Measurements from ENCODE around the gene ICAM4.

ICAM4 gene

DNA sequence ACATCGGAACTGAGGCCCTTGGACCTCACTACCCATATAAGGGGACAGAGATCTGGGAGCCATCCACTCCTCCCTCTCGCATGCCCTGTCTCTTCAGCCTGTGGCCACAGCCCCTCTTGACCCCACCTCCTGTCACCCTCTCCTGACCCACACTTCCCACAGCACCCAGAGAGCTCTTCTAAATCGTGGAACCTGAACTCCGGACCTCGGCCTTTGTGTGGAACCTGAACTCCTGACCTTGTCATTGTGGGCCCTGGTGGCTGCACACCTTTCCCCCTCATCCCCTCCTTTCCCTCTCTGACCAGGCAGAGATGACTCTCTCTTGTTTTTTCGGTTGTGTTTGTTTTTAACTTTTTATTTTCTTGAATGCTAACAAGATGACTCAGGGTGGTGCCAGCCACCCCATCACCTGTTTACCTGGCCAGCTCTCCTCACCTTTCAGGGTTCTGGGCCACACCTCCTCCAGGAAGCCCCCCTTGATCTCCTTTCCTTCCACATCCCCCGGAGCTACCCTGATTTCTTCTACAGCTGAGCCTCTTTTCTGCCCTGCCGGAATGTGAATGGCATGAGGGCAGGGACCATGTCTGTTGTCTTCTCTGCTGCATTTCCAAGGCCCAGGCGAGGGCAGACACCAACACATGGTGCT is 29.7 kb upstream of the ICAM4 start:
- Histone ChIP-seq H3K4me1 (ENCODE audit: low read length) (peaks cover 7% of the 10 kb centered on the region), H3K9me3 (ENCODE audit: insufficient read depth, low read length) (no peaks in the 10 kb centered on the region), H4K20me1 (ENCODE audit: insufficient read depth, low read length) (no peaks in the 10 kb centered on the region), H2AFZ (ENCODE audit: low read depth, low read length) (no peak overlapping the region), H3K4me3 (ENCODE audit: low read length) (no peak overlapping the region), H3K27ac (ENCODE audit: low read length) (no peak overlapping the region), H3K27me3 (ENCODE audit: low read depth, low read length) (no peaks in the 10 kb centered on the region), H3K36me3 (replicated peaks; ENCODE audit: low read depth, low read length) (peaks cover 53% of the 10 kb centered on the region), H3K4me2 (ENCODE audit: low read length) (no peak overlapping the region), H3K9ac (ENCODE audit: low read length) (no peak overlapping the region), H3K79me2 (ENCODE audit: low read length) (peaks cover 26% of the 10 kb centered on the region)
- TF ChIP-seq, protein P1, sequence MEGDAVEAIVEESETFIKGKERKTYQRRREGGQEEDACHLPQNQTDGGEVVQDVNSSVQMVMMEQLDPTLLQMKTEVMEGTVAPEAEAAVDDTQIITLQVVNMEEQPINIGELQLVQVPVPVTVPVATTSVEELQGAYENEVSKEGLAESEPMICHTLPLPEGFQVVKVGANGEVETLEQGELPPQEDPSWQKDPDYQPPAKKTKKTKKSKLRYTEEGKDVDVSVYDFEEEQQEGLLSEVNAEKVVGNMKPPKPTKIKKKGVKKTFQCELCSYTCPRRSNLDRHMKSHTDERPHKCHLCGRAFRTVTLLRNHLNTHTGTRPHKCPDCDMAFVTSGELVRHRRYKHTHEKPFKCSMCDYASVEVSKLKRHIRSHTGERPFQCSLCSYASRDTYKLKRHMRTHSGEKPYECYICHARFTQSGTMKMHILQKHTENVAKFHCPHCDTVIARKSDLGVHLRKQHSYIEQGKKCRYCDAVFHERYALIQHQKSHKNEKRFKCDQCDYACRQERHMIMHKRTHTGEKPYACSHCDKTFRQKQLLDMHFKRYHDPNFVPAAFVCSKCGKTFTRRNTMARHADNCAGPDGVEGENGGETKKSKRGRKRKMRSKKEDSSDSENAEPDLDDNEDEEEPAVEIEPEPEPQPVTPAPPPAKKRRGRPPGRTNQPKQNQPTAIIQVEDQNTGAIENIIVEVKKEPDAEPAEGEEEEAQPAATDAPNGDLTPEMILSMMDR (IDR thresholded peaks at IDR 0.05; ENCODE audit: low read depth, low read length), result no peak
- no peak for TF ChIP-seq EZH2phosphoT487 (IDR thresholded peaks at IDR 0.05; ENCODE audit: low read depth)

DNA sequence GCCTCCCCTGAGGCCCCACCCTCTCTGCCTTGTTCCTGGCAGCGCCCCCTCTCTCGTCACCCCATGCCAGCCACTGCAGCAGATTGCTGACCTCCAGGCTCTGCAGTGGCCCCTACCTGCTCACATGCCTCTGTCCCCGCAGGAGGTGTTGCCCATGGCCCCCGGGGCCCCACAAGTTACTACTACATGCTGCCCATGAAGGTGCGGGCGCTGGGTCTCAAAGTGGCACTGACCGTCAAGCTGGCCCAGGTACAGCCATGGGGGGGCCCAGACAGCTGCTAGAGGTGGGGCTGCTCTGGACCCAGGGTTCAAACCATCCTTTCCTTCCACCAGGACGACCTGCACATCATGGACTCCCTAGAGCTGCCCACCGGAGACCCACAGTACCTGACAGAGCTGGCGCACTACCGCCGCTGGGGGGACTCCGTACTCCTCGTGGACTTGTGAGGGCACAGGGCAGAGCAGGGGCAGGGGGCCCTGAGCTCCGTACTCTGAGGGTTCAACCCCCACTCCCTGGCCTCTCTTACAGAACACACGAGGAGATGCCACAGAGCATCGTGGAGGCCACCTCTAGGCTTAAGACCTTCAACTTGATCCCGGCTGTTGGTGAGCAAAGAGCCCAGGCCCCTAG is 28.6 kb upstream of the ICAM4 start:
- Histone ChIP-seq H3K79me2 (ENCODE audit: low read length) (peaks cover 16% of the 10 kb centered on the region), H3K9me3 (ENCODE audit: insufficient read depth, low read length) (no peaks in the 10 kb centered on the region), H3K27me3 (ENCODE audit: low read depth, low read length) (no peaks in the 10 kb centered on the region), H3K36me3 (replicated peaks; ENCODE audit: low read depth, low read length) (peaks cover 53% of the 10 kb centered on the region), H3K9ac (ENCODE audit: low read length) (no peak overlapping the region), H3K4me1 (ENCODE audit: low read length) (peaks cover 3% of the 10 kb centered on the region; the same call in 1 of the 2 replicates), H3K27ac (ENCODE audit: low read length) (no peak overlapping the region), H3K4me2 (ENCODE audit: low read length) (no peak overlapping the region), H2AFZ (ENCODE audit: low read depth, low read length) (no peak overlapping the region), H3K4me3 (ENCODE audit: low read length) (no peak overlapping the region), H4K20me1 (ENCODE audit: insufficient read depth, low read length) (no peaks in the 10 kb centered on the region)
- TF ChIP-seq, protein P1 (IDR thresholded peaks at IDR 0.05; ENCODE audit: low read depth, low read length), result no peak
- no peak for TF ChIP-seq EZH2phosphoT487 (IDR thresholded peaks at IDR 0.05; ENCODE audit: low read depth)

DNA sequence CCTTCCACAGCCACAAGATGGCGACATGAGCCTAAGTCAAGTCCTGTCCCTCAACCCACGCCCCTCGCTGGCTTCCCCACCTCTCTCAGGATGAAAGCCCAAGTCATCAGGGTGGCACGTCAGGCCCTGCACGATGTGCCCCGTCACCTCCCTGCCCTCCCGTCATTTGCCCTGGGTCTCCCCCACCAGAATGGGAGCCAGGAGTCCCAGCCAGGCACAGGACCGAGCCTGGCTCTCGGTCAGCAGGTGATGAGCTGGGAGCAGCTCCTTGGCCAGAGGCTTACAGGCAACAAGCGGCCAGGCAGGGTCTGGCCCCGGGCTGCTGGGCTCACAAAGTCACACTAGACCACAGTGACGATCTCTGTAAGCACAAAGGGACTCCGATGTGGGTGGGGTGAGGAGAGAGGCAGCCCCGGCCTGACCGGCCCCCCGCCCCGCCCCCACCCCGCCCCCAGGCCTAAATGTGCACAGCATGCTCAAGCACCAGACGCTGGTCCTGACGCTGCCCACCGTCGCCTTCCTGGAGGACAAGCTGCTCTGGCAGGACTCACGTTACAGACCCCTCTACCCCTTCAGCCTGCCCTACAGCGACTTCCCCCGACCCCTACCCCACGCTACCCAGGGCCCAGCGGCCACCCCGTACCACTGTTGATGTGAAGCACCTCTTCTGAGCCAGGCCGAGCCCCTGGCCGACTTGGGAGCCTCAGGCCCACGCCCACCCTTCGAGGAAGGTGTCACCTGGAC is 27.4 kb upstream of the ICAM4 start:
- no peak overlapping the region for H2AFZ ChIP-seq (ENCODE audit: low read depth, low read length)
- H3K27ac ChIP-seq (ENCODE audit: low read length), result no peak overlapping the region
- peaks cover 5% of the 10 kb centered on the region; the same call in 1 of the 2 replicates for H3K79me2 ChIP-seq (ENCODE audit: low read length)
- H3K36me3 ChIP-seq (replicated peaks; ENCODE audit: low read depth, low read length), result peaks cover 45% of the 10 kb centered on the region
- H3K9me3 ChIP-seq (ENCODE audit: insufficient read depth, low read length), result no peaks in the 10 kb centered on the region
- H3K4me1 ChIP-seq (ENCODE audit: low read length), result peaks cover 3% of the 10 kb centered on the region; the same call in 1 of the 2 replicates
- H3K4me3 ChIP-seq (ENCODE audit: low read length), result no peak overlapping the region
- H4K20me1 ChIP-seq (ENCODE audit: insufficient read depth, low read length), result no peaks in the 10 kb centered on the region
- no peak overlapping the region for H3K9ac ChIP-seq (ENCODE audit: low read length)
- no peak overlapping the region; the same call in 1 of the 2 replicates for H3K4me2 ChIP-seq (ENCODE audit: low read length)
- TF ChIP-seq EZH2phosphoT487 (IDR thresholded peaks at IDR 0.05; ENCODE audit: low read depth), result no peak
- TF ChIP-seq, protein P1 (IDR thresholded peaks at IDR 0.05; ENCODE audit: low read depth, low read length), result peak; percentile 77
- no peaks in the 10 kb centered on the region for H3K27me3 ChIP-seq (ENCODE audit: low read depth, low read length)

DNA sequence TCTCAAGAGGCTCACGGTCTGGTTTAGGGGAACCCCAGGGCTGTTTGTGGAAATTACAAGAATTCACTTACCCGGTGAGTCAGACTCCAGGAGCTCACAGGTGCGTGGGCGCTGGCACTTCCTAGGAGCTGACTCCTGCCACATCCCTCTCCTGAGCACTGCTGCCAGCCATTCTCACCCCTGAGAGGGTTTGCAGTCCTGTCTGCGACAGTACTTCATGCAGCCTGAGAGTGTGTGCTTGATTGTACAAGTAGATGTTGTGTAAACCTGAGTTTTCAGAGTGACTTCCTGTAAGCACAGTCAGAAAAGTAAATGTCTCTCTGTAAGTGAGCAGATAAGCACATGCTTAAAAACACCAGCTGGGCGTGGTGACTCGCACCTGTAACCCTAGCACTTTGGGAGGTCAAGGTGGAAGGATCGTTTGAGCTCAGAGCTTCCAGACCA is 26.6 kb upstream of the ICAM4 start:
- Histone ChIP-seq H3K79me2 (ENCODE audit: low read length) (peaks cover 2% of the 10 kb centered on the region; the same call in 1 of the 2 replicates), H3K9ac (ENCODE audit: low read length) (no peak overlapping the region), H3K9me3 (ENCODE audit: insufficient read depth, low read length) (no peaks in the 10 kb centered on the region), H4K20me1 (ENCODE audit: insufficient read depth, low read length) (no peaks in the 10 kb centered on the region), H3K27me3 (ENCODE audit: low read depth, low read length) (no peaks in the 10 kb centered on the region), H3K27ac (ENCODE audit: low read length) (no peak overlapping the region), H3K4me3 (ENCODE audit: low read length) (no peak overlapping the region), H3K4me2 (ENCODE audit: low read length) (no peak overlapping the region), H3K36me3 (replicated peaks; ENCODE audit: low read depth, low read length) (peaks cover 38% of the 10 kb centered on the region), H2AFZ (ENCODE audit: low read depth, low read length) (no peak overlapping the region), H3K4me1 (ENCODE audit: low read length) (peaks cover 3% of the 10 kb centered on the region; the same call in 1 of the 2 replicates)
- TF ChIP-seq EZH2phosphoT487 (IDR thresholded peaks at IDR 0.05; ENCODE audit: low read depth), result no peak
- TF ChIP-seq, protein P1 (IDR thresholded peaks at IDR 0.05; ENCODE audit: low read depth, low read length), result no peak

All from OCI-LY3 (cell line).